GM12878 (cell line): ENCODE data around the gene SRMS. TPM values are rescaled to one million over a fixed set of nuclear protein-coding genes. Genes with fewer than 3 reads are reported as not detected.
A peak's percentile ranks its signal among the peaks of the same experiment; 100 is the strongest.

Experiments used
- ATAC-seq: fragments of 200-7000 bp; cut with Tn5 transposase; 3 replicates; pipeline ENCODE4 v1.9.1; 2020; ENCODE audit warnings: mild to moderate bottlenecking, moderate library complexity
- BruUV-seq: library from RNA; stranded (reverse); fragments of 400-500 nt; replicated peaks from 2 replicates; lab custom pipeline; 2021; lab: Mats Ljungman, UMichigan
- CTCF ChIA-PET: fragments of 300-600 bp; sonication (Branson Sonifier 250); formaldehyde crosslinking; extraction: SDS; loops from one replicate; lab custom pipeline; 2021; ENCODE audit warnings: inconsistent platforms; lab: Yijun Ruan, JAX
- POLR2A ChIA-PET: fragments of 350-600 bp; formaldehyde crosslinking; extraction: SDS; loops from one replicate; lab custom pipeline; 2021; ENCODE audit warnings: inconsistent platforms; lab: Charles Lee
- RAD21 ChIA-PET: fragments of 300-600 bp; sonication (Branson Sonifier 250); formaldehyde crosslinking; loops from one replicate; lab custom pipeline; 2023; ENCODE audit warnings: antibody characterized with exemption; ENCODE audit not compliant: unreplicated experiment; lab: Charles Lee
- SMC1A ChIA-PET: fragments of 300-600 bp; sonication (Branson Sonifier 250); formaldehyde crosslinking; loops from one replicate; lab custom pipeline; 2023; ENCODE audit not compliant: unreplicated experiment, uncharacterized antibody; lab: Charles Lee
- DNase-seq: peaks from one replicate; pipeline ENCODE4 v3.0.0-alpha.2; 2011; ENCODE audit warnings: low read depth, low spot score
- FAIRE-seq: peaks from 3 replicates; lab custom pipeline; 2011; peaks lifted over from hg19 to GRCh38; lab: Jason Lieb, UNC
- H2AFZ ChIP-seq: 2 replicates; pipeline ENCODE4 v1.6.0; 2011; ENCODE audit warnings: low read depth, low read length, control low read depth; ENCODE audit not compliant: control insufficient read depth
- H3K27ac ChIP-seq: 2 replicates; pipeline ENCODE4 v1.5.1; 2011; ENCODE audit warnings: control low read depth; ENCODE audit not compliant: control insufficient read depth, insufficient read depth
- H3K27me3 ChIP-seq, 2 experiments: replicated peaks in 1 of 2; 2 replicates each; pipeline versions ENCODE4 v1.6.0 to v1.6.1; 2011; ENCODE audit warnings: low read length in 1 of 2; ENCODE audit not compliant: control insufficient read depth in 2 of 2, insufficient read depth in 2 of 2
- H3K36me3 ChIP-seq, 2 experiments: 2 replicates each; pipeline ENCODE4 v1.5.1; 2011; ENCODE audit warnings: low read length in 1 of 2; ENCODE audit not compliant: control insufficient read depth in 2 of 2, insufficient read depth in 2 of 2
- H3K4me1 ChIP-seq: 2 replicates; pipeline ENCODE4 v1.6.1; 2011; ENCODE audit warnings: mild to moderate bottlenecking, low read length, moderate library complexity, mixed read lengths; ENCODE audit not compliant: control insufficient read depth, insufficient read depth
- H3K4me2 ChIP-seq: 2 replicates; pipeline ENCODE4 v1.6.0; 2011; ENCODE audit warnings: control low read depth; ENCODE audit not compliant: control insufficient read depth, insufficient read depth
- H3K4me3 ChIP-seq: fragments of 200-600 bp; sonication (generic); 2 replicates; pipeline ENCODE4 v1.5.1; 2016
- H3K79me2 ChIP-seq: 2 replicates; pipeline ENCODE4 v1.6.0; 2011; ENCODE audit warnings: low read length; ENCODE audit not compliant: control insufficient read depth, insufficient read depth
- H3K9ac ChIP-seq: 2 replicates; pipeline ENCODE4 v1.8.0; 2011; ENCODE audit warnings: low read length, control low read depth, mixed read lengths; ENCODE audit not compliant: control insufficient read depth, insufficient read depth
- H3K9me3 ChIP-seq: replicated peaks from 3 replicates; pipeline ENCODE4 v1.5.1; 2011; ENCODE audit warnings: mild to moderate bottlenecking, low read length; ENCODE audit not compliant: control insufficient read depth, insufficient read depth
- H4K20me1 ChIP-seq: 2 replicates; pipeline ENCODE4 v1.6.0; 2011; ENCODE audit not compliant: control insufficient read depth, insufficient read depth
- ASH2L ChIP-seq: fragments of 300-600, 200-600 bp; sonication (generic); IDR thresholded peaks from 2 replicates; pipeline ENCODE4 v1.6.1; 2017; ENCODE audit warnings: low read depth, mild to moderate bottlenecking, borderline replicate concordance
- BACH1 ChIP-seq: fragments of 450-650 bp; IDR thresholded peaks from 2 replicates; pipeline ENCODE4 v1.6.1; 2017; ENCODE audit warnings: mild to moderate bottlenecking, borderline replicate concordance
- BMI1 ChIP-seq: fragments of 450-650 bp; IDR thresholded peaks from 2 replicates; pipeline ENCODE4 v1.6.1; 2016; ENCODE audit warnings: mild to moderate bottlenecking, moderate library complexity, borderline replicate concordance
- CHD1 ChIP-seq: IDR thresholded peaks from 2 replicates; pipeline ENCODE4 v1.6.1; 2012; ENCODE audit warnings: low read depth, low read length, improper control_type of control experiment
- CHD2 ChIP-seq: IDR thresholded peaks from 2 replicates; pipeline ENCODE4 v1.6.1; 2011; ENCODE audit warnings: low read depth, low read length, improper control_type of control experiment, borderline replicate concordance
- CREB1 ChIP-seq: IDR thresholded peaks from 2 replicates; pipeline ENCODE4 v1.6.1; 2012; ENCODE audit warnings: low read depth, mild to moderate bottlenecking, inconsistent platforms
- EP300 ChIP-seq, 2 experiments: fragments of 150-350 bp in 1 of 2; IDR thresholded peaks; 2 replicates each; pipeline ENCODE4 v1.6.1; 2011 to 2012; ENCODE audit warnings: low read depth in 2 of 2, low read length in 2 of 2, borderline replicate concordance in 1 of 2, improper control_type of control experiment in 1 of 2, inconsistent platforms in 1 of 2; ENCODE audit not compliant: control insufficient read depth in 1 of 2
- ESRRA ChIP-seq: IDR thresholded peaks from 2 replicates; pipeline ENCODE4 v1.6.1; 2012; ENCODE audit warnings: mild to moderate bottlenecking, low read length, improper control_type of control experiment
- IRF3 ChIP-seq: fragments of 450-650 bp; IDR thresholded peaks from 2 replicates; pipeline ENCODE4 v1.6.1; 2014; ENCODE audit warnings: mild to moderate bottlenecking
- JUNB ChIP-seq: IDR thresholded peaks from 2 replicates; pipeline ENCODE4 v1.6.1; 2016; ENCODE audit warnings: antibody characterized with exemption, mild to moderate bottlenecking
- NFXL1 ChIP-seq: fragments of 450-650 bp; IDR thresholded peaks from 2 replicates; pipeline ENCODE4 v1.6.1; 2017; ENCODE audit warnings: antibody characterized with exemption, mild to moderate bottlenecking, borderline replicate concordance
- NRF1 ChIP-seq: conservative IDR thresholded peaks from 2 replicates; pipeline ENCODE4 v1.6.1; 2011; ENCODE audit warnings: mild to moderate bottlenecking, low read depth, low read length, improper control_type of control experiment
- RELB ChIP-seq: fragments of 450-650 bp; IDR thresholded peaks from 2 replicates; pipeline ENCODE4 v1.6.1; 2017; ENCODE audit warnings: low read depth, mild to moderate bottlenecking, moderate library complexity
- SMAD5 ChIP-seq: IDR thresholded peaks from 2 replicates; pipeline ENCODE4 v1.6.1; 2016; ENCODE audit warnings: antibody characterized with exemption, low read depth
- SPI1 ChIP-seq: IDR thresholded peaks from 2 replicates; pipeline ENCODE4 v1.6.1; 2011; ENCODE audit warnings: low read depth, mild to moderate bottlenecking, low read length, moderate library complexity, borderline replicate concordance; ENCODE audit not compliant: insufficient read depth
- SUPT20H ChIP-seq: IDR thresholded peaks from 2 replicates; pipeline ENCODE4 v1.6.1; 2011; ENCODE audit warnings: low read depth, mild to moderate bottlenecking, low read length, moderate library complexity, borderline replicate concordance; ENCODE audit not compliant: control insufficient read depth
- ZZZ3 ChIP-seq: IDR thresholded peaks from 2 replicates; pipeline ENCODE4 v1.6.1; 2011; ENCODE audit warnings: low read depth; ENCODE audit not compliant: control insufficient read depth, insufficient read length
- WGBS: methylation state at CpG from one replicate; pipeline ENCODE4 v1.1.6; 2016; ENCODE audit warnings: low lambda C conversion rate; ENCODE audit not compliant: insufficient replicate concordance, insufficient coverage; ENCODE audit errors: missing lambda C conversion rate; 5-methylcytosine and 5-hydroxymethylcytosine counted together
- in situ Hi-C: fragments of 300-500 bp; cut with MboI; formaldehyde crosslinking; loops from 9 replicates; pipeline ENCODE4 v1.14.3; 2018; ENCODE audit warnings: mixed read lengths
- intact Hi-C: fragments of 100-400 bp; cut with micrococcal nuclease; formaldehyde crosslinking; loops from one replicate; pipeline ENCODE4 v1.14.2; 2022; ENCODE audit not compliant: unreplicated experiment
- polyA plus RNA-seq, 11 experiments: library from polyadenylated mRNA; depleted of rRNA in 4 of 11; unstranded in 6 of 11; stranded (reverse) in 5 of 11; fragments of >200 nt; fragmentation: Nextera tagmentation in 4 of 11; fragmentation: Illumina TruSeq in 1 of 11; extraction: Ambion mirVana in 4 of 11; extraction: Trizol in 1 of 11; gene quantifications; 1 replicate in 1 of 11; 2 replicates in 10 of 11; pipeline versions ENCODE4 v1.2.1 to v1.2.3, GENCODE V29; 2011 to 2016; ENCODE audit warnings: inconsistent platforms in 2 of 11, missing spikeins in 2 of 11, low read depth in 1 of 11
- total RNA-seq, 4 experiments: library from RNA; depleted of rRNA in 3 of 4; stranded (reverse); fragments of >200 nt in 3 of 4; fragmentation: Illumina TruSeq in 1 of 4; extraction: Trizol in 1 of 4; gene quantifications; 2 replicates each; pipeline versions ENCODE4 v1.2.1 to v1.2.3, GENCODE V29; 2013 to 2021

Gene SRMS
- total and polyA plus RNA-seq, 10 of the 15 experiments (the other 5 are each of a cell fraction or from before 2014, with no cell fraction given), result not detected

GRCh38 chr20:63568986-63569949 lies 21.7 kb upstream of the SRMS start:
- FAIRE-seq (no peak), DNase-seq (no peak), ATAC-seq (no peak)
- BruUV-seq, result no TSS peak
- Histone ChIP-seq H3K4me1 (peaks cover 29% of the 10 kb centered on the region), H2AFZ (no peak overlapping the region), H3K79me2 (peaks cover 3% of the 10 kb centered on the region; the same call in 1 of the 2 replicates), H3K36me3 (no peaks in the 10 kb centered on the region), H4K20me1 (no peaks in the 10 kb centered on the region), H3K27me3 (no peaks in the 10 kb centered on the region), H3K9me3 (no peaks in the 10 kb centered on the region; the same call in 2 of the 3 replicates), H3K4me2 (peak overlapping the region; percentile 82; the same call in 1 of the 2 replicates), H3K9ac (no peak overlapping the region), H3K4me3 (no peak overlapping the region), H3K27ac (no peak overlapping the region)
- 59% methylated on average over 36 of the region's 46 CpGs for WGBS
- ChIA-PET SMC1A (interaction anchor here (1.1 to 1.2 kb wide), 2 partner anchors 14 to 79 kb away, joined by 3 to 5 read pairs; no protein-coding TSS in a partner anchor), RAD21 (interaction anchor here (1.9 kb wide), 1 partner anchor 32 kb away, joined by 6 read pairs; the partner anchor contains the start of gene PTK6), POLR2A (no interaction called here), CTCF (interaction anchor here (2.3 kb wide), 1 partner anchor 32 kb away, joined by 5 read pairs; the partner anchor contains the start of gene PTK6)
- in situ Hi-C loops (no loop called here), intact Hi-C loops (no loop called here)
- TF ChIP-seq SUPT20H, result no peak
- no peak for TF ChIP-seq NRF1
- no peak for TF ChIP-seq EP300 (IDR thresholded peaks at IDR 0.05; ENCODE audit: borderline replicate concordance in 1 of 2, control insufficient read depth in 1 of 2, low read depth in 2 of 2, low read length in 2 of 2)
- TF ChIP-seq IRF3, result no peak
- TF ChIP-seq ESRRA, result no peak
- no peak for TF ChIP-seq BACH1
- TF ChIP-seq ASH2L, result no peak
- no peak for TF ChIP-seq SMAD5
- no peak for TF ChIP-seq JUNB
- TF ChIP-seq CHD2, result no peak
- TF ChIP-seq CREB1, result no peak
- TF ChIP-seq SPI1, result no peak
- no peak for TF ChIP-seq NFXL1
- no peak for TF ChIP-seq BMI1
- TF ChIP-seq CHD1, result no peak
- TF ChIP-seq RELB, result no peak
- TF ChIP-seq ZZZ3, result no peak
